ENCODE results near the gene SYNRG. TPM values are rescaled to one million over a fixed set of nuclear protein-coding genes. Genes with fewer than 3 reads are reported as not detected.

Gene SYNRG
- total and polyA plus RNA-seq, 2 donors from 2014 or later: 8.6 to 47.0 TPM

GRCh38 chr17:37541880-37542660 is 67.1 kb downstream of the SYNRG start:
- Histone ChIP-seq H3K4me3 (ENCODE audit: low read length in 3 of 3) (no peak overlapping the region), H3K27me3 (ENCODE audit: control insufficient read depth, insufficient read depth, low read length) (no peaks in the 10 kb centered on the region), H3K27ac (ENCODE audit: low read depth in 2 of 2, low read length in 2 of 2) (no peak overlapping the region), H3K36me3 (ENCODE audit: control insufficient read depth in 2 of 3, insufficient read depth in 3 of 3, low read length in 3 of 3) (peaks cover 12 to 39% (median 36%) of the 10 kb centered on the region in 3 donors), H3K4me1 (ENCODE audit: control insufficient read depth in 2 of 3, insufficient read depth in 2 of 3, low read depth in 1 of 3, low read length in 3 of 3) (no peaks in the 10 kb centered on the region), H3K9ac (ENCODE audit: low read length in 3 of 3) (no peak overlapping the region), H3K9me3 (ENCODE audit: control insufficient read depth in 2 of 3, insufficient read depth in 1 of 3, low read length in 3 of 3) (no peaks in the 10 kb centered on the region)
- DNase-seq: no peak
- no peak for TF ChIP-seq CTCF (IDR thresholded peaks at IDR 0.05; ENCODE audit: borderline replicate concordance, extremely low read depth, insufficient read depth)
- intact Hi-C loops (cut with DNase I): no loop called here
- FAIRE-seq: no peak

- FAIRE-seq: no peak
- no peak for TF ChIP-seq CTCF (IDR thresholded peaks at IDR 0.05; ENCODE audit: borderline replicate concordance, extremely low read depth, insufficient read depth)
- no peak overlapping the region for H3K9ac ChIP-seq (ENCODE audit: low read length in 3 of 3)
- H3K4me1 ChIP-seq (ENCODE audit: control insufficient read depth in 2 of 3, insufficient read depth in 2 of 3, low read depth in 1 of 3, low read length in 3 of 3): no peaks in the 10 kb centered on the region
- no peak for DNase-seq
- no peaks in the 10 kb centered on the region for H3K27me3 ChIP-seq (ENCODE audit: control insufficient read depth, insufficient read depth, low read length)
- H3K9me3 ChIP-seq (ENCODE audit: control insufficient read depth in 2 of 3, insufficient read depth in 1 of 3, low read length in 3 of 3): no peaks in the 10 kb centered on the region
- H3K4me3 ChIP-seq (ENCODE audit: low read length in 3 of 3): no peak overlapping the region
- H3K36me3 ChIP-seq (ENCODE audit: control insufficient read depth in 2 of 3, insufficient read depth in 3 of 3, low read length in 3 of 3): peaks cover 20 to 60% (median 55%) of the 10 kb centered on the region in 3 donors
- intact Hi-C loops (cut with DNase I): no loop called here
- no peak overlapping the region for H3K27ac ChIP-seq (ENCODE audit: low read depth in 2 of 2, low read length in 2 of 2)
Observed at GRCh38 chr17:37538981-37539659, 70.1 kb downstream of the SYNRG start.

DNA sequence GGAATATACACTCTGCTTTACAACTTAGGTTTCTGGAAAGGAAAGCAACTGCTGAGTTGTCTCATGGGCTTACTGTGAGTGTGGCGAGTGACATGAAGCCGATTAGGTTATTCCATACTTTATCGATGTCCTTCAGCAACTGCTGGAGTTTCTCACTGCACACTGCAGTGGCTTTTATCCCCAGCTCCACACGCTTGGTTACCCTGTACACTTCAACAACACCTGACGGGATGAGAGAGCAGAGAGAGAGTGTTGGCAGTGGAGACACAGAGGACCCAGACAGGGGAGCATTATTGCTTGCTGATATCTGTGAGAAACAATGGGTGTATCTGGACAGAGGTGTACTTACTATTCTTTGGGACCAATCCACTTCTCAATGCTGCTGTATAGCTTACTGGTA is 73.3 kb downstream of the SYNRG start:
- TF ChIP-seq CTCF (IDR thresholded peaks at IDR 0.05; ENCODE audit: borderline replicate concordance, extremely low read depth, insufficient read depth): no peak
- no peaks in the 10 kb centered on the region for H3K4me1 ChIP-seq (ENCODE audit: control insufficient read depth in 2 of 3, insufficient read depth in 2 of 3, low read depth in 1 of 3, low read length in 3 of 3)
- intact Hi-C loops (cut with DNase I): no loop called here
- peaks cover 17 to 50% (median 45%) of the 10 kb centered on the region in 3 donors for H3K36me3 ChIP-seq (ENCODE audit: control insufficient read depth in 2 of 3, insufficient read depth in 3 of 3, low read length in 3 of 3)
- no peak overlapping the region for H3K27ac ChIP-seq (ENCODE audit: low read depth in 2 of 2, low read length in 2 of 2)
- H3K27me3 ChIP-seq (ENCODE audit: control insufficient read depth, insufficient read depth, low read length): no peaks in the 10 kb centered on the region
- no peak for DNase-seq
- H3K4me3 ChIP-seq (ENCODE audit: low read length in 3 of 3): no peak overlapping the region
- no peak for FAIRE-seq
- no peaks in the 10 kb centered on the region for H3K9me3 ChIP-seq (ENCODE audit: control insufficient read depth in 2 of 3, insufficient read depth in 1 of 3, low read length in 3 of 3)
- no peak overlapping the region for H3K9ac ChIP-seq (ENCODE audit: low read length in 3 of 3)

All from kidney (tissue), 14 donors.